HCT116 (cell line): Measurements from ENCODE around the gene CNR2.

ENCODE experiments used
- ATF3 ChIP-seq: IDR thresholded peaks from 2 replicates; pipeline ENCODE4 v1.6.1; 2012
- CTCF ChIP-seq, 3 experiments: fragments of 200-600 bp in 1 of 3; sonication (generic) in 1 of 3; IDR thresholded peaks in 2 of 3; conservative IDR thresholded peaks in 1 of 3; 2 replicates each; pipeline ENCODE4 v1.5.1; 2012 to 2017; ENCODE audit warnings: low read depth in 2 of 3, low read length in 2 of 3, antibody characterized with exemption in 1 of 3, borderline replicate concordance in 1 of 3, control low read depth in 1 of 3, mild to moderate bottlenecking in 1 of 3, mixed read lengths in 1 of 3, mixed run types in 1 of 3, moderate library complexity in 1 of 3; ENCODE audit not compliant: insufficient read depth in 1 of 3

- TF ChIP-seq CTCF (IDR thresholded peaks at IDR 0.05 in 2 of 3, conservative IDR thresholded peaks at IDR 0.05 in 1 of 3; ENCODE audit: borderline replicate concordance in 1 of 3, insufficient read depth in 1 of 3, low read depth in 2 of 3, low read length in 2 of 3), result no peak
- TF ChIP-seq ATF3, result no peak
Observed at GRCh38 chr1:23913212-23913880, at the start of gene CNR2.
